OCI-LY3 (cell line): ENCODE results near the gene DMBX1.

Experiments
- CTCF ChIP-seq: fragments of 200-600, 300-600 bp; sonication (generic); IDR thresholded peaks from 2 replicates; pipeline ENCODE4 v1.5.1; 2014; ENCODE audit warnings: antibody characterized with exemption, low read length, low read depth
- EZH2phosphoT487 ChIP-seq: fragments of 200-600 bp; shearing (Covaris generic); IDR thresholded peaks from 2 replicates; pipeline ENCODE4 v1.6.1; 2018; ENCODE audit warnings: antibody characterized with exemption, mixed run types, low read depth

- TF ChIP-seq CTCF, result no peak
- no peak for TF ChIP-seq EZH2phosphoT487
Measured at GRCh38 chr1:46526691-46527291, 37.2 kb downstream of the DMBX1 start.
